ENCODE measurements around the gene SEMA7A. TPM values are rescaled to one million over a fixed set of nuclear protein-coding genes. Genes with fewer than 3 reads are reported as not detected.
A peak's percentile ranks its signal among the peaks of the same experiment; 100 is the strongest.

SEMA7A gene
- total and polyA plus RNA-seq, 2 of the 4 experiments (the other 2 are of a cell fraction) = 30.5 to 87.3 TPM

- ChIA-PET POLR2A (ENCODE audit: unreplicated experiment) (no interaction called here), CTCF (interaction anchor here (0.6 kb wide), 1 partner anchor 153 kb away, joined by 3 read pairs; no protein-coding TSS in a partner anchor)
- H4K91ac ChIP-seq (ENCODE audit: insufficient read depth, low read depth, low read length) = peak overlapping the region; percentile 99
- H3K36me3 ChIP-seq (ENCODE audit: control insufficient read depth, insufficient read depth, low read length) = 0 out of 2 replicates have a peak, but pooled peaks cover 2% of the 10 kb centered on the region
- ATAC-seq (ENCODE audit: low read depth) = no peak
- H3K9me1 ChIP-seq (ENCODE audit: insufficient read depth, low read length) = peaks cover 42% of the 10 kb centered on the region
- H4K20me1 ChIP-seq (ENCODE audit: insufficient read depth, low read length) = no peaks in the 10 kb centered on the region
- 100% methylated on average over 1 of the region's 7 CpGs; no CpG with 5 or more reads in 1 of the 2 experiments for WGBS, 2 experiments (ENCODE audit: extremely low coverage in 2 of 2, insufficient read length in 1 of 2)
- H3K9me3 ChIP-seq (ENCODE audit: control insufficient read depth, insufficient read depth, low read length) = no peaks in the 10 kb centered on the region
- peak overlapping the region; percentile 96 for H2BK5ac ChIP-seq (ENCODE audit: low read depth, low read length, poor library complexity, severe bottlenecking)
- no peaks in the 10 kb centered on the region for H3K27me3 ChIP-seq (ENCODE audit: control insufficient read depth, insufficient read depth, low read length)
- H2AFZ ChIP-seq (replicated peaks; ENCODE audit: low read length, poor library complexity) = no peak overlapping the region
- in situ Hi-C loops (cut with MboI; ENCODE audit: low sequenced_read_pairs) = no loop called here
- peaks cover 0 to 29% of the 10 kb centered on the region in 2 experiments; a peak in 2 of 4 replicates for H3K79me1 ChIP-seq (ENCODE audit: low read depth in 1 of 2, low read length in 2 of 2)
- H3K18ac ChIP-seq (ENCODE audit: low read depth, low read length) = no peak overlapping the region
- no peak overlapping the region for H3K56ac ChIP-seq (ENCODE audit: extremely low read depth, insufficient read depth, low read length)
- no peak for DNase-seq
- H3K9ac ChIP-seq (ENCODE audit: low read depth, low read length) = no peak overlapping the region
- H3K4me1 ChIP-seq (ENCODE audit: control insufficient read depth, insufficient read depth, low read length) = peaks cover 25% of the 10 kb centered on the region
- H3K4me3 ChIP-seq (ENCODE audit: insufficient read depth, low read depth, low read length) = no peak overlapping the region
- BruUV-seq (replicated peaks) = no TSS peak
- peak overlapping the region; percentile 25 to 98; a peak in 3 of 4 replicates for H4K8ac ChIP-seq (ENCODE audit: low read depth in 2 of 2, low read length in 2 of 2)
- H3K14ac ChIP-seq (replicated peaks; ENCODE audit: low read depth, low read length) = peak overlapping the region; percentile 64
- peak overlapping the region; percentile 99 for H2BK120ac ChIP-seq (ENCODE audit: low read depth, low read length)
- peak overlapping the region; percentile 43; the same call in 1 of the 2 replicates for H2BK20ac ChIP-seq (ENCODE audit: low read depth, low read length)
- intact Hi-C loops (cut with micrococcal nuclease) = loop anchor here (2.0 kb wide), 2 partner anchors 17 to 29 kb away; no protein-coding TSS in a partner anchor
- H4K5ac ChIP-seq (ENCODE audit: low read depth, low read length) = no peak overlapping the region; the same call in 1 of the 2 replicates
- H2AK9ac ChIP-seq (replicated peaks; ENCODE audit: low read depth, low read length, poor library complexity) = peak overlapping the region; percentile 6
- no peak overlapping the region for H3K4me2 ChIP-seq (ENCODE audit: low read depth, low read length)
- peak overlapping the region; percentile 90; the same call in 2 of the 3 replicates for H2BK15ac ChIP-seq (ENCODE audit: low read depth, low read length)
- peak overlapping the region; percentile 98; the same call in 1 of the 2 replicates for H3K23ac ChIP-seq (ENCODE audit: low read depth, low read length)
- TF ChIP-seq FOS (IDR thresholded peaks at IDR 0.05; ENCODE audit: low read depth, low read length) (no peak), MAFK (IDR thresholded peaks at IDR 0.05; ENCODE audit: low read depth, low read length) (no peak), RCOR1 (IDR thresholded peaks at IDR 0.05; ENCODE audit: insufficient replicate concordance, low read length) (no peak), CEBPB (IDR thresholded peaks at IDR 0.05; ENCODE audit: low read depth, low read length) (no peak), ELK1 (IDR thresholded peaks at IDR 0.05; ENCODE audit: borderline replicate concordance, low read depth, low read length) (no peak), POLR2A (IDR thresholded peaks at IDR 0.05; ENCODE audit: low read depth, low read length) (no peak), MAZ (IDR thresholded peaks at IDR 0.05; ENCODE audit: borderline replicate concordance, low read depth, low read length) (no peak), RAD21 (IDR thresholded peaks at IDR 0.05; ENCODE audit: low read length) (no peak), NFE2L2 (IDR thresholded peaks at IDR 0.05; ENCODE audit: low read depth, low read length) (no peak), BHLHE40 (IDR thresholded peaks at IDR 0.05; ENCODE audit: low read depth, low read length) (no peak), RFX5 (IDR thresholded peaks at IDR 0.05; ENCODE audit: low read depth, low read length) (no peak), CTCF (conservative IDR thresholded peaks at IDR 0.05; ENCODE audit: low read depth, low read length) (no peak), CHD1 (IDR thresholded peaks at IDR 0.05; ENCODE audit: low read depth, low read length) (no peak), SMC3 (IDR thresholded peaks at IDR 0.05; ENCODE audit: low read depth, low read length) (no peak), USF2 (IDR thresholded peaks at IDR 0.05; ENCODE audit: low read depth, low read length) (no peak), MXI1 (IDR thresholded peaks at IDR 0.05; ENCODE audit: borderline replicate concordance, low read depth, low read length) (no peak)
- H3K4ac ChIP-seq (ENCODE audit: low read depth, low read length) = peak overlapping the region; percentile 98
- dilution Hi-C loops (cut with HindIII; ENCODE audit: low sequenced_read_pairs, unreplicated experiment) = no loop called here
- H2AK5ac ChIP-seq (ENCODE audit: low read depth, low read length) = peak overlapping the region; percentile 76
- H3K27ac ChIP-seq (ENCODE audit: insufficient read depth, low read length) = no peak overlapping the region
These were observed 27.9 kb downstream of the SEMA7A start for GRCh38 chr15:74405823-74406222.
